ENCODE results near the gene ANKRD7.

The ANKRD7 gene, protein sequence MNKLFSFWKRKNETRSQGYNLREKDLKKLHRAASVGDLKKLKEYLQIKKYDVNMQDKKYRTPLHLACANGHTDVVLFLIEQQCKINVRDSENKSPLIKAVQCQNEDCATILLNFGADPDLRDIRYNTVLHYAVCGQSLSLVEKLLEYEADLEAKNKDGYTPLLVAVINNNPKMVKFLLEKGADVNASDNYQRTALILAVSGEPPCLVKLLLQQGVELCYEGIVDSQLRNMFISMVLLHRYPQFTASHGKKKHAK

DNA sequence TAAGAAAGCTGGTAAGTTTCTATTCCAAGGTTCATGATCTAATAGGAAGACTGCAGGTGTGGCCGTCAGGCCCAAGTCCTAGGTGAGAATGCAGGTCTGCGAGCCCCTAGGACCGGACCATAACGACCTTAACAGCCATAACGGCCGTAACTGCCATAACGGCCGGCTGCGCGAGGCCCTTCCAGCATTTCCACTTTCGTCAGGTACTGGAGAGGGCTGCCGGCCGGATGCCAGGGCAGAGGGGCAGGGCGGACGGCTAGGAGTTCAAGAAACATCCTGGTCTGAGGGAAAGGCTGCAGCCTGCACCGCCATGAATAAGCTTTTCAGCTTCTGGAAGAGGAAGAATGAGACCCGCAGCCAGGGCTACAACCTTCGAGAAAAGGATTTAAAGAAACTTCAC lies at the start of gene ANKRD7:
Gene ANKRD7 (plus strand): TSS at position 184 of the 400 bp plus-strand sequence. CDS start 127 bp downstream, at position 311.
- no peak for DNase-seq

GRCh38 chr7:118175740-118176139 lies 48.8 kb upstream of the ANKRD7 start:
- DNase-seq: no peak

DNA sequence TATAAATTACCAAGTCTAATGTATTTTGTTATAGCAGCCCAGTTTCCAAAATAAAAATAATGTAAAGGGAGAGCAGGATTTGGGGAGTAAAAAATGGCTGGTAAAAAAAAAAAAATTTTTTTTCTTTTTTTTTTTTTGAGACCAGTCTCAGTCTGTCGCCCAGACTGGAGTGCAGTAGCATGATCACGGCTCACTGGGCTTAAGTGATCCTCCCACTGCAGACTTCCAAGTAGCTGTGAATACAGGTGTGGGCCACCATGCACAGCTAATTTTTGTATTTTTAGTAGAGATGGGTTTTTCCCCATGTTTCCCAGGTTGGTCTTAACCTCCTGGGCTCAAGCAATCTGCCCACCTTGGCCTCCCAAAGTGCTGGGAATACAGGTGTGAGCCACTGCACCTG lies 45.3 kb upstream of the ANKRD7 start:
- DNase-seq: no peak

GRCh38 chr7:118182593-118183427 lies 41.7 kb upstream of the ANKRD7 start:
- no peak for DNase-seq

DNA sequence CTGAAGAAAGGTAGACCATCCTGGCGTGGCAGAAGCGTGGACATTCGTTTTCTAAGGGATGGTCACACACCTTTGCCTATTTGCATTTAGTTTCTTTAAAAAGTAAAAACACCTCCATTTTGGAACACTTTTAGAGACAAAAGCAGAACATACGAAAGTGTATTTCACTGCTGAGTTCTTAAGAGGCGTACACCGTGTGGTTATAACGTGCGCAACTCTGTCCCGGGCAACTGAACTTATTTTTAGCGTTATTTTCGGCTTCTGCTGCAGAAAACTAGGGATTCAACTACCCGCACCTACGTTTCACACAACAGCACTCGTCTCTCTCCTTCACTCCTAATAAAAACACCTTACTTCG lies 41.1 kb upstream of the ANKRD7 start:
- DNase-seq: no peak

GRCh38 chr7:118183786-118184564 lies 40.5 kb upstream of the ANKRD7 start, which contains the start of gene LSM8:
TSS of gene LSM8 (plus strand) at chr7:118184164. CDS start at chr7:118184224, 60 bp downstream.
- peak; percentile 99 for DNase-seq

- no peak for DNase-seq
Measured at GRCh38 chr7:118184565-118184940, 40.0 kb upstream of the ANKRD7 start.

- DNase-seq: no peak
Measured at GRCh38 chr7:118185163-118185860, 39.2 kb upstream of the ANKRD7 start.

GRCh38 chr7:118186501-118186900 lies 38.0 kb upstream of the ANKRD7 start:
- DNase-seq: no peak

- no peak for DNase-seq
Measured at GRCh38 chr7:118194571-118194970, 29.9 kb upstream of the ANKRD7 start.

GRCh38 chr7:118195837-118196474 lies 28.5 kb upstream of the ANKRD7 start:
- peak; percentile 66 for DNase-seq

- DNase-seq: no peak
Measured at GRCh38 chr7:118202061-118202460, 22.4 kb upstream of the ANKRD7 start.

DNA sequence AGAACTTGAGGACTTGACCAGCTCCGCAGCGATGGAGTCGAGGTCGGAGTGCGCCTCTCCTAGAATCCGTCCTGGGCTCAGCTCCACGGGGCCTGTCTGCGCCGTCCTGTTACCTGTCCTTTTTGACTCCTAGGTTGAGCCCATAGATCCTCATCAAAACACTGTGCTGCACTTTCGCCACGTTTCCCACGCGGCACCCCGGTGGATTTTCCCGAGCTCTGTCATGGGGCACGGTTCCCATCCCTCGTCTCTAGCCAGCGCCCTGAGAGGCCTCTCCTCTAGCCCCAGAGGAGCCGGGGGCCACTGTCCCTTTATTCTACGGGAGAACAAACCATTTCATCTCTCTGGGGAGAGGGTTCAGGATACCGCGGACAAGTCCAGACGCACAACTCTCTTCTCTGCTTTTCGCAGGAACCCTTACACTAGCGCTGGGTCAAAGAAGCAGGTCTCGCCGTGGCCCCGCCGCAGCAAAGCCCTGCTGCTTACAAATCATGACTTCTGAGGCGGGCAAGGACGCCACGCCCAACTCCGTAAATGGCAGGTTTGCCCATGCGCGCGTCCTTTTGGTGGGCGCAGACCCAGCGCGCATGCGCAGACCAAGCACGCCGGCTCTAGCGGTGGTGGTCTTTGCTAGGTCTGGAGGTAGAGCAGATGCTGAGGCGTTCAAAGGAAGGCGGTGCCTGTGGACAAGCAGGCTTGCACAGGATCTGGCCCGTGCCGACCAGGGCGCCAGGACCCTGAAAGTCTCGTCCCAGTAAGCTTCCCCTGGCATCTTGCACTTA lies 10.3 kb upstream of the ANKRD7 start:
- DNase-seq: peak; percentile 78

DNA sequence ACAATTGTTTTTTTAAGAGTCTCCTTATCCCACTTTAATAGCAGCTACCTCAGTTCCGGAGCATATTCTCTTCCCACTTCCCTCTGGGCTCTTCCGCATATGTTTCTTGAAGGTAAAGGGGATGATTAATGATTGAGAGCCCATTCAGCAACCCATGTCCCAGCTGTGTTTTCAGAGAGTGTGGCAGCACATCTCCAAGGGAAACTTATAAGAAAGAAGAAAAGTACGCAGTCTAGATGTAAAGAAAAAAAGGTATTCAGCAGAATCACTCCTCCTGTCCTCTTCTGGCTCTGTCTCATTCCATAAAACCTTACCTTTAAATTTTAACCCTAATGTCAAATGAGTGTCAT lies 9.7 kb upstream of the ANKRD7 start:
- no peak for DNase-seq

DNA sequence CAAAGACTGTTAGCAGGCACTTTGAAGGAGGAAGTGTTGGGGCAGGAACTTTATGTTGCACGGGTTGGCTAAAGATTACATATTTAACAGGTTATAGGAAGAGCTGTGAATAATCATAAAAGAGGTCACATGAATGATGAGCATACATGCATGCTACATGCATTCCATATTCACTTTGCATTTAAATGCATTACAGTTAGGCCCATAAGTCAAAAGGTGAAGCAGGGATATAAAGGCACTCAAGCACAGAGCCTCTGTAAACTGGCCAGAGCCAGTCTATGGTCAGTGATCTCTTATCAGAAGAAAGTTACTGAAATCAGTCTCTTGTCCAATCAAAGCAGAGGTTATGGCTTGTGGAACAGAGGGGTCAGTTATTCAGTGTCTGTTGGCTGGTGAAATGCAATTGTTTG lies 7.3 kb upstream of the ANKRD7 start:
- DNase-seq: no peak

DNA sequence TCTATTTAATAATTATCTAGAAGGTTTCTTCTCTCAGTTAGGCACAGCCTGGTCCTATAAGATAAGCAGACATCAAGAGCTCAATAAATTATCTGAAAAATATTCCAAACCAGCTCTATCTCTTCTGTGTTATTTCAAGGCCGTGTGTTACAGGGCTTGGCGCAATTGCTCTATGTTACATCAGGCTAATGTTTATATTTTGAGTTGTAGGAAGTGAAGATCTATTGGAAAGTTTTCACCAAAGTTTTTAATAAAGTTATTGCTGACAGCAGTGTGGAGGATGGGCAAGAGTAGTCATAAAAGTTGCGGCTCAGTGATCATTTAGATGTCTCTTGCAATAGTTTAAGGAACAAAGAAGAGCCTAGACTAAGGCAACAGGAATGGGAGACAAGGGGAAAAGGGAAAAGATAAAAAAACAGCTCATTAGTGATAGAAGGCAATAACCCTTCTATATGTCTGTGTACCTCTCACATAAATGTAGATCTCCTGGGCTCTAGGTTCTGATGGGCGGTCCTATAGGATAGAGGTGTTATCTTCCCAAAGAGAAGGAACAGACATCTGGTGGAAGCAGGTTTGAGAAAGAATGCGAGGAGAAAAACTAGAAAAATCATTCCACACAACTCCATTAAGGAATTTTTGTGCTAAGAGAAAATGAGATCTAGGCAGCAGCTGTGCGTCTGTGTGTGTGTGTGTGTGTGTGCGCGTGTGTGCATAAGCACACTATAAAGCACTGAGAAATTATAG lies 5.9 kb upstream of the ANKRD7 start:
- no peak for DNase-seq

DNA sequence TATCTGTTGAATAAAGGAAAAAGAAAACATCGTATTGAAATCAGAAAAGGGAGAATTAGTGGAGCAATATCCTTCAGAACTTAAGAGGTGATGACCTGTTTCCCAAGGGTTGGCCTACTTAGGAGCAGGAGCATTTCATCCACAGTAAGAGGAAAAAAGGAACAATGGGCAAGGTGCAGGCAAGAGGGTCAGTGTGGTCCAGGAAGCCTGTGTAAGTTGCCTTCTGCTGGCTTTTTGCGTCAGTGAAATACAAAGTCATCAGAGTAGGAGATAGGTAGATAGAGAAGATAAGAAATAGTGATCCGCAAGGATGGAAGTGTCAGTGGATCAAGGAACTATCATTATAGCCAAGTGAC lies 5.4 kb upstream of the ANKRD7 start:
- DNase-seq: no peak

- no peak for DNase-seq
Measured at GRCh38 chr7:118220583-118220982, 3.9 kb upstream of the ANKRD7 start.

GRCh38 chr7:118222591-118222990 lies 1.9 kb upstream of the ANKRD7 start:
- no peak for DNase-seq

GRCh38 chr7:118232837-118233236 lies 8.3 kb downstream of the ANKRD7 start:
- no peak for DNase-seq

- no peak for DNase-seq
Measured at GRCh38 chr7:118233799-118234198, 9.3 kb downstream of the ANKRD7 start.

All from CD4-positive, alpha-beta T cell treated with Interleukin-17A for 1 hour (primary cell).